HepG2 (cell line): Measurements from ENCODE around the gene BBS5. TPM values are rescaled to one million over a fixed set of nuclear protein-coding genes. Genes with fewer than 3 reads are reported as not detected.
A peak's percentile ranks its signal among the peaks of the same experiment; 100 is the strongest.

Experiments
- ATAC-seq: fragments of 200-7000 bp; cut with Tn5 transposase; 3 replicates; pipeline ENCODE4 v1.9.1; 2020; ENCODE audit warnings: mild to moderate bottlenecking, moderate library complexity
- BruUV-seq: library from RNA; stranded (reverse); fragments of 400-500 nt; replicated peaks from 2 replicates; lab custom pipeline; 2021; lab: Mats Ljungman, UMichigan
- CTCF ChIA-PET: fragments of 300-600 bp; formaldehyde crosslinking; extraction: SDS; loops from one replicate; lab custom pipeline; 2021; ENCODE audit warnings: low total read pairs, inconsistent platforms, low intra/inter-chr PET ratio; lab: Yijun Ruan, JAX
- POLR2A ChIA-PET: fragments of 350-600 bp; sonication (Branson Sonifier 250); formaldehyde crosslinking; loops from one replicate; lab custom pipeline; 2020; ENCODE audit warnings: antibody characterized with exemption, inconsistent platforms; lab: Yijun Ruan, JAX
- DNase-seq: peaks from one replicate; pipeline ENCODE4 v3.0.0-alpha.2; 2015; ENCODE audit warnings: low spot score
- FAIRE-seq: peaks from 3 replicates; lab custom pipeline; 2011; peaks lifted over from hg19 to GRCh38; lab: Jason Lieb, UNC
- H2AFZ ChIP-seq: one replicate; pipeline ENCODE4 v1.6.1; 2011; ENCODE audit warnings: low read length, inconsistent platforms
- H3K27ac ChIP-seq: fragments of 300-600 bp; 3 replicates; pipeline ENCODE4 v1.8.0; 2011; ENCODE audit warnings: mixed run types, mild to moderate bottlenecking, mixed read lengths, low read length, inconsistent platforms; ENCODE audit not compliant: insufficient read depth; ENCODE audit errors: extremely low read length
- H3K27me3 ChIP-seq, 2 experiments: fragments of 200-600 bp in 1 of 2; 2 replicates in 1 of 2; 3 replicates in 1 of 2; pipeline versions ENCODE4 v1.6.0 to v1.8.0; 2011; ENCODE audit warnings: low read length in 2 of 2, mild to moderate bottlenecking in 2 of 2, moderate library complexity in 2 of 2, inconsistent platforms in 1 of 2; ENCODE audit not compliant: insufficient read depth in 2 of 2, control insufficient read depth in 1 of 2
- H3K36me3 ChIP-seq, 2 experiments: fragments of 200-600 bp in 1 of 2; replicated peaks in 1 of 2; 2 replicates in 1 of 2; 3 replicates in 1 of 2; pipeline versions ENCODE4 v1.5.1 to v1.8.0; 2011; ENCODE audit warnings: low read length in 2 of 2, inconsistent platforms in 1 of 2; ENCODE audit not compliant: insufficient read depth in 2 of 2, control insufficient read depth in 1 of 2
- H3K4me1 ChIP-seq: 2 replicates; pipeline ENCODE4 v1.5.1; 2012; ENCODE audit warnings: low read length, inconsistent platforms; ENCODE audit not compliant: insufficient read depth
- H3K4me2 ChIP-seq: 2 replicates; pipeline ENCODE4 v1.6.0; 2011; ENCODE audit warnings: low read depth, low read length, inconsistent platforms
- H3K4me3 ChIP-seq, 3 experiments: fragments of 200-600 bp in 1 of 3; sonication (generic), shearing (Covaris generic) in 1 of 3; replicated peaks in 1 of 3; 2 replicates each; pipeline ENCODE4 v1.5.1; 2011 to 2016; ENCODE audit warnings: low read length in 3 of 3, inconsistent platforms in 2 of 3, low read depth in 2 of 3, mild to moderate bottlenecking in 2 of 3, control low read depth in 1 of 3, mixed read lengths in 1 of 3; ENCODE audit not compliant: insufficient read depth in 1 of 3
- H3K79me2 ChIP-seq: one replicate; pipeline ENCODE4 v1.6.1; 2011; ENCODE audit warnings: low read length, inconsistent platforms; ENCODE audit not compliant: insufficient read depth
- H3K9ac ChIP-seq: 2 replicates; pipeline ENCODE4 v1.6.0; 2011; ENCODE audit warnings: mild to moderate bottlenecking, low read depth, low read length, inconsistent platforms; ENCODE audit not compliant: insufficient read depth
- H3K9me3 ChIP-seq: 2 replicates; pipeline ENCODE4 v1.5.1; 2012; ENCODE audit warnings: mild to moderate bottlenecking, low read length
- H4K20me1 ChIP-seq: 2 replicates; pipeline ENCODE4 v1.6.0; 2011; ENCODE audit warnings: inconsistent platforms, mild to moderate bottlenecking, low read length, moderate library complexity; ENCODE audit not compliant: insufficient read depth
- CREM ChIP-seq, 2 experiments: sonication (generic) in 1 of 2; formaldehyde crosslinking in 1 of 2; IDR thresholded peaks; 2 replicates each; pipeline versions ENCODE4 v1.4.0 to v1.6.1; 2016 to 2020; ENCODE audit warnings: antibody characterized with exemption in 1 of 2, mild to moderate bottlenecking in 1 of 2, missing genetic modification reagents in 1 of 2
- MAFK ChIP-seq, 2 experiments: IDR thresholded peaks in 1 of 2; conservative IDR thresholded peaks in 1 of 2; 2 replicates each; pipeline ENCODE4 v1.6.1; 2011; ENCODE audit warnings: improper control_type of control experiment in 2 of 2, low read length in 2 of 2
- ZFP90 ChIP-seq: sonication (generic); formaldehyde crosslinking; IDR thresholded peaks from 2 replicates; pipeline ENCODE4 v1.8.0; 2022; ENCODE audit warnings: missing genetic modification reagents, mild to moderate bottlenecking, inconsistent platforms, borderline replicate concordance
- ZNF235 ChIP-seq: sonication (generic); formaldehyde crosslinking; IDR thresholded peaks from 2 replicates; pipeline ENCODE4 v1.8.1; 2023; ENCODE audit warnings: mild to moderate bottlenecking, missing genetic modification reagents, borderline replicate concordance
- in situ Hi-C: cut with HindIII; loops from 2 replicates; pipeline ENCODE4 v1.10.0; 2017; ENCODE audit warnings: low pct_unique_long_range_greater_than_20kb; ENCODE audit not compliant: extremely low pct_ligation_motif_present
- intact Hi-C: fragments of 100-400 bp; cut with micrococcal nuclease; formaldehyde crosslinking; loops from one replicate; pipeline ENCODE4 v1.10.0; 2022; ENCODE audit not compliant: unreplicated experiment
- polyA plus RNA-seq, 8 experiments: library from polyadenylated mRNA; depleted of rRNA in 3 of 8; stranded (reverse) in 7 of 8; unstranded in 1 of 8; fragments of >200 nt; fragmentation: Illumina TruSeq in 4 of 8; extraction: Trizol in 4 of 8; gene quantifications; 2 replicates each; pipeline versions ENCODE4 v1.2.1 to v1.2.3, GENCODE V29; 2011 to 2016; ENCODE audit warnings: low read depth in 4 of 8, missing spikeins in 1 of 8, mixed read lengths in 1 of 8; ENCODE audit not compliant: insufficient read depth in 1 of 8
- total RNA-seq, 5 experiments: library from RNA; depleted of rRNA; stranded (reverse); fragments of >200 nt; fragmentation: Illumina TruSeq; extraction: Trizol; gene quantifications; 2 replicates each; pipeline ENCODE4 v1.2.3, GENCODE V29; 2016; ENCODE audit warnings: low read depth in 1 of 5

BBS5 gene
- total and polyA plus RNA-seq, 2 of the 13 experiments (the other 11 are each of a cell fraction or from before 2014, with no cell fraction given): 1.8 to 4.5 TPM

DNA sequence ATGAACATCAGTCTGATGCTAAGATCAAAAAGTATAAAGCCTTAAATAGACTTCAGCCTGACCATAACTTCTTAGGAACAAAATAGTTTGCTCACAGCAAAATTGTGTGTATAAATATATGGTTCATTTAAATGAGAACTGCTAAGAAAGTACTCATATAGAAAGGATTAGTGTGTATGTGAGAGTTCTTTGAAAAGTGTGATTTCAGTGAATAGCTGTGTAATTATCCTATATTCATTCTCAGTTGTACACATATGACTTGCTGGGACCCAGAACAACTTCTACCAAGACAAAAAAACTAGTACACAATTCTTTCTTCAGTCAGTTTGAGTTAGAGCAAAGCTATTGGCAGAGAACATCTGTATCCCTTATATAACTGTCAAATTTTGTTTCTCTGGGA lies 7.2 kb downstream of the BBS5 start:
- H3K79me2 ChIP-seq: no peaks in the 10 kb centered on the region
- peak overlapping the region; percentile 9 for H3K27ac ChIP-seq
- peaks cover 0 to 5% of the 10 kb centered on the region in 2 experiments; a peak in 1 of 5 replicates for H3K36me3 ChIP-seq
- no peaks in the 10 kb centered on the region for H4K20me1 ChIP-seq
- BruUV-seq: no TSS peak
- H3K9ac ChIP-seq: no peak overlapping the region
- no peak overlapping the region for H3K4me2 ChIP-seq
- no peak overlapping the region for H2AFZ ChIP-seq
- peaks cover 37% of the 10 kb centered on the region for H3K4me1 ChIP-seq
- no peaks in the 10 kb centered on the region for H3K9me3 ChIP-seq
- in situ Hi-C loops: no loop called here
- no peak for DNase-seq
- no peaks in the 10 kb centered on the region for H3K27me3 ChIP-seq
- TF ChIP-seq ZNF235 (CRISPR knock-in tag) (no peak), CREM (IDR thresholded peaks at IDR 0.05) (0 out of 2 replicates have a peak, but pooled peaks have one; percentile 20), CREM (CRISPR knock-in tag; IDR thresholded peaks at IDR 0.05) (no peak)
- TF ChIP-seq, all 625 proteins: peak for 1
- ChIA-PET POLR2A (interaction anchor here (1.3 kb wide), 1 partner anchor 21 kb away, joined by 3 read pairs; no protein-coding TSS in a partner anchor), CTCF (no interaction called here)
- FAIRE-seq (no peak), ATAC-seq (no peak)
- intact Hi-C loops: no loop called here
- no peak overlapping the region for H3K4me3 ChIP-seq

DNA sequence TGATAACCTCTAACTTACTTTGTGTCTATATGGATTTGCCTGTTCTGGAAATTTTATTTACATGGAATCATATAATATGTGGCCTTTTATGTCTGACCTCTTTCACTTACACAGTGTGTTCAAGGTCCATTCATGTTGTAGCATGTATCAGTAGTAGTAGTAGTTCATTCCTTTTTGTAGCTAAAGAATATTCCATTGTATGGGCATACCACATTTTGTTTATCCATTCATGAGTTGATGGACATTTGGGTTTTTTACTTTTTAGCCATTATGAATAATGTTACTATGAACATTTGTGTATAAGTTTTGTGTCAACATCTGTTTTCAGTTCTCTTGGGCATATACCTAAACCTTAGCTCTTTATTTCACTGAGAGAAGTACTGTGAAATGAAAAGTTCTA lies 11.5 kb downstream of the BBS5 start:
- H3K9ac ChIP-seq: no peak overlapping the region
- POLR2A ChIA-PET: no interaction called here
- ATAC-seq (no peak), FAIRE-seq (no peak), DNase-seq (no peak)
- H3K9me3 ChIP-seq: no peaks in the 10 kb centered on the region
- H3K36me3 ChIP-seq: no peaks in the 10 kb centered on the region; a peak in 1 of 5 replicates
- CTCF ChIA-PET: no interaction called here
- intact Hi-C loops: no loop called here
- in situ Hi-C loops: no loop called here
- H3K27me3 ChIP-seq: no peaks in the 10 kb centered on the region
- no peaks in the 10 kb centered on the region for H4K20me1 ChIP-seq
- no TSS peak for BruUV-seq
- H3K79me2 ChIP-seq: no peaks in the 10 kb centered on the region
- H3K4me2 ChIP-seq: no peak overlapping the region
- TF ChIP-seq ZFP90 (no peak), MAFK (conservative IDR thresholded peaks at IDR 0.05 in 1 of 2, IDR thresholded peaks at IDR 0.05 in 1 of 2; ENCODE audit: low read length in 2 of 2) (no peak)
- H2AFZ ChIP-seq: no peak overlapping the region
- peaks cover 30% of the 10 kb centered on the region for H3K4me1 ChIP-seq
- no peak overlapping the region for H3K27ac ChIP-seq
- no peak overlapping the region for H3K4me3 ChIP-seq
